ENCODE measurements around the gene TRIM15. TPM values are rescaled to one million over a fixed set of nuclear protein-coding genes. Genes with fewer than 3 reads are reported as not detected.
"Not testable (repeated sequence)": the region's sequence is repeated elsewhere in the genome, so short reads cannot be mapped to it uniquely, and the experiment has no call there.

The TRIM15 gene
- polyA plus RNA-seq, 1 donor (not counting 4 experiments of a cell fraction or from before 2014, with no cell fraction given) = not detected

- Histone ChIP-seq H4K20me1 (ENCODE audit: control insufficient read depth, extremely low read depth, insufficient read depth, low read length) (no peaks in the 10 kb centered on the region), H3K9me3 (ENCODE audit: control insufficient read depth, low read depth, low read length) (no peaks in the 10 kb centered on the region), H2AFZ (ENCODE audit: control insufficient read depth, low read length) (no peak within 1 kb of the TSS), H3K27me3 (ENCODE audit: control insufficient read depth, extremely low read depth, insufficient read depth, low read length) (peaks cover 18% of the 10 kb centered on the region), H3K9me1 (ENCODE audit: control insufficient read depth, extremely low read depth, insufficient read depth, low read length) (no peaks in the 10 kb centered on the region), H3K36me3 (ENCODE audit: control insufficient read depth in 2 of 2, extremely low read depth in 1 of 2, insufficient read depth in 2 of 2, low read length in 2 of 2) (no peaks in the 10 kb centered on the region), H3K79me2 (ENCODE audit: control insufficient read depth, insufficient read depth, low read length) (no peaks in the 10 kb centered on the region), H3K4me1 (ENCODE audit: control insufficient read depth, extremely low read depth, insufficient read depth, low read length) (peaks cover 1% of the 10 kb centered on the region), H3K27ac (ENCODE audit: control insufficient read depth, insufficient read depth, low read length) (no peak within 1 kb of the TSS), H3K4me3 (ENCODE audit: control insufficient read depth in 2 of 3, extremely low read depth in 1 of 3, insufficient read depth in 2 of 3, low read depth in 1 of 3, low read length in 3 of 3) (no peak within 1 kb of the TSS), H3K9ac (ENCODE audit: control insufficient read depth, extremely low read depth, insufficient read depth, low read length) (no peak within 1 kb of the TSS), H3K4me2 (ENCODE audit: control insufficient read depth, extremely low read depth, insufficient read depth, low read depth, low read length) (no peak within 1 kb of the TSS)
- dilution Hi-C loops (cut with MboI; ENCODE audit: extremely low pct_ligation_motif_present, low sequenced_read_pairs) = loop anchor here (10.0 kb wide), 1 partner anchor 61 kb away; the partner anchor contains the start of gene RNF39
- TF ChIP-seq CTCF (optimal IDR thresholded peaks at IDR 0.05 in 1 of 3, IDR thresholded peaks at IDR 0.05 in 1 of 3, conservative IDR thresholded peaks at IDR 0.05 in 1 of 3; ENCODE audit: extremely low read depth in 1 of 3, insufficient read depth in 2 of 3, low read length in 3 of 3) (no peak), EZH2 (IDR thresholded peaks at IDR 0.05; ENCODE audit: low read length) (no peak)
- no peak for DNase-seq (ENCODE audit: low read depth, low spot score)
- FAIRE-seq = no peak
Observed at GRCh38 chr6:30135757-30136156, 27.6 kb upstream of the TRIM15 start, which contains the start of gene TRIM40. TRIM40 (plus strand) TSS chr6:30136140; CDS start chr6:30137037, 897 bp downstream.

GRCh38 chr6:30136570-30137286 lies 26.6 kb upstream of the TRIM15 start:
- no peak overlapping the region for H3K27ac ChIP-seq (ENCODE audit: control insufficient read depth, insufficient read depth, low read length)
- H2AFZ ChIP-seq (ENCODE audit: control insufficient read depth, low read length) = no peak overlapping the region
- H3K4me3 ChIP-seq (ENCODE audit: control insufficient read depth in 2 of 3, extremely low read depth in 1 of 3, insufficient read depth in 2 of 3, low read depth in 1 of 3, low read length in 3 of 3) = no peak overlapping the region
- H3K79me2 ChIP-seq (ENCODE audit: control insufficient read depth, insufficient read depth, low read length) = no peaks in the 10 kb centered on the region
- no peak overlapping the region for H3K4me2 ChIP-seq (ENCODE audit: control insufficient read depth, extremely low read depth, insufficient read depth, low read depth, low read length)
- H3K9ac ChIP-seq (ENCODE audit: control insufficient read depth, extremely low read depth, insufficient read depth, low read length) = no peak overlapping the region
- TF ChIP-seq CTCF (optimal IDR thresholded peaks at IDR 0.05 in 1 of 3, IDR thresholded peaks at IDR 0.05 in 1 of 3, conservative IDR thresholded peaks at IDR 0.05 in 1 of 3; ENCODE audit: extremely low read depth in 1 of 3, insufficient read depth in 2 of 3, low read length in 3 of 3) (no peak), EZH2 (IDR thresholded peaks at IDR 0.05; ENCODE audit: low read length) (no peak)
- no peaks in the 10 kb centered on the region for H3K9me1 ChIP-seq (ENCODE audit: control insufficient read depth, extremely low read depth, insufficient read depth, low read length)
- dilution Hi-C loops (cut with MboI; ENCODE audit: extremely low pct_ligation_motif_present, low sequenced_read_pairs) = loop anchor here (10.0 kb wide), 1 partner anchor 62 kb away; the partner anchor contains the start of gene RNF39
- H3K27me3 ChIP-seq (ENCODE audit: control insufficient read depth, extremely low read depth, insufficient read depth, low read length) = peaks cover 19% of the 10 kb centered on the region
- DNase-seq (ENCODE audit: low read depth, low spot score) (no peak), FAIRE-seq (no peak)
- no peaks in the 10 kb centered on the region for H3K9me3 ChIP-seq (ENCODE audit: control insufficient read depth, low read depth, low read length)
- no peaks in the 10 kb centered on the region for H3K4me1 ChIP-seq (ENCODE audit: control insufficient read depth, extremely low read depth, insufficient read depth, low read length)
- no peaks in the 10 kb centered on the region for H3K36me3 ChIP-seq (ENCODE audit: control insufficient read depth in 2 of 2, extremely low read depth in 1 of 2, insufficient read depth in 2 of 2, low read length in 2 of 2)
- no peaks in the 10 kb centered on the region for H4K20me1 ChIP-seq (ENCODE audit: control insufficient read depth, extremely low read depth, insufficient read depth, low read length)

- H4K20me1 ChIP-seq (ENCODE audit: control insufficient read depth, extremely low read depth, insufficient read depth, low read length); dilution Hi-C loops (cut with MboI; ENCODE audit: extremely low pct_ligation_motif_present, low sequenced_read_pairs); H3K36me3 ChIP-seq (ENCODE audit: control insufficient read depth in 2 of 2, extremely low read depth in 1 of 2, insufficient read depth in 2 of 2, low read length in 2 of 2); H3K9me3 ChIP-seq (ENCODE audit: control insufficient read depth, low read depth, low read length); H3K4me2 ChIP-seq (ENCODE audit: control insufficient read depth, extremely low read depth, insufficient read depth, low read depth, low read length); H3K9ac ChIP-seq (ENCODE audit: control insufficient read depth, extremely low read depth, insufficient read depth, low read length); FAIRE-seq; H3K79me2 ChIP-seq (ENCODE audit: control insufficient read depth, insufficient read depth, low read length); H3K4me3 ChIP-seq (ENCODE audit: control insufficient read depth in 2 of 3, extremely low read depth in 1 of 3, insufficient read depth in 2 of 3, low read depth in 1 of 3, low read length in 3 of 3); H3K9me1 ChIP-seq (ENCODE audit: control insufficient read depth, extremely low read depth, insufficient read depth, low read length); H3K4me1 ChIP-seq (ENCODE audit: control insufficient read depth, extremely low read depth, insufficient read depth, low read length); H2AFZ ChIP-seq (ENCODE audit: control insufficient read depth, low read length); H3K27ac ChIP-seq (ENCODE audit: control insufficient read depth, insufficient read depth, low read length); DNase-seq (ENCODE audit: low read depth, low spot score): not testable (repeated sequence)
- H3K27me3 ChIP-seq (ENCODE audit: control insufficient read depth, extremely low read depth, insufficient read depth, low read length) = peaks cover 20% of the 10 kb centered on the region
Observed at GRCh38 chr6:30140240-30140639, 23.1 kb upstream of the TRIM15 start.
